GM12878 (cell line): ENCODE data around the gene DLX3. TPM values are rescaled to one million over a fixed set of nuclear protein-coding genes. Genes with fewer than 3 reads are reported as not detected.

Experiments used
- ATAC-seq: fragments of 200-7000 bp; cut with Tn5 transposase; 3 replicates; pipeline ENCODE4 v1.9.1; 2020; ENCODE audit warnings: mild to moderate bottlenecking, moderate library complexity
- BruUV-seq: library from RNA; stranded (reverse); fragments of 400-500 nt; replicated peaks from 2 replicates; lab custom pipeline; 2021; lab: Mats Ljungman, UMichigan
- CTCF ChIA-PET: fragments of 300-600 bp; sonication (Branson Sonifier 250); formaldehyde crosslinking; extraction: SDS; loops from one replicate; lab custom pipeline; 2021; ENCODE audit warnings: inconsistent platforms; lab: Yijun Ruan, JAX
- POLR2A ChIA-PET: fragments of 350-600 bp; formaldehyde crosslinking; extraction: SDS; loops from one replicate; lab custom pipeline; 2021; ENCODE audit warnings: inconsistent platforms; lab: Charles Lee
- RAD21 ChIA-PET: fragments of 300-600 bp; sonication (Branson Sonifier 250); formaldehyde crosslinking; loops from one replicate; lab custom pipeline; 2023; ENCODE audit warnings: antibody characterized with exemption; ENCODE audit not compliant: unreplicated experiment; lab: Charles Lee
- SMC1A ChIA-PET: fragments of 300-600 bp; sonication (Branson Sonifier 250); formaldehyde crosslinking; loops from one replicate; lab custom pipeline; 2023; ENCODE audit not compliant: unreplicated experiment, uncharacterized antibody; lab: Charles Lee
- DNase-seq: peaks from one replicate; pipeline ENCODE4 v3.0.0-alpha.2; 2011; ENCODE audit warnings: low read depth, low spot score
- FAIRE-seq: peaks from 3 replicates; lab custom pipeline; 2011; peaks lifted over from hg19 to GRCh38; lab: Jason Lieb, UNC
- H2AFZ ChIP-seq: 2 replicates; pipeline ENCODE4 v1.6.0; 2011; ENCODE audit warnings: low read depth, low read length, control low read depth; ENCODE audit not compliant: control insufficient read depth
- H3K27ac ChIP-seq: 2 replicates; pipeline ENCODE4 v1.5.1; 2011; ENCODE audit warnings: control low read depth; ENCODE audit not compliant: control insufficient read depth, insufficient read depth
- H3K27me3 ChIP-seq, 2 experiments: replicated peaks in 1 of 2; 2 replicates each; pipeline versions ENCODE4 v1.6.0 to v1.6.1; 2011; ENCODE audit warnings: low read length in 1 of 2; ENCODE audit not compliant: control insufficient read depth in 2 of 2, insufficient read depth in 2 of 2
- H3K36me3 ChIP-seq, 2 experiments: 2 replicates each; pipeline ENCODE4 v1.5.1; 2011; ENCODE audit warnings: low read length in 1 of 2; ENCODE audit not compliant: control insufficient read depth in 2 of 2, insufficient read depth in 2 of 2
- H3K4me1 ChIP-seq: 2 replicates; pipeline ENCODE4 v1.6.1; 2011; ENCODE audit warnings: mild to moderate bottlenecking, low read length, moderate library complexity, mixed read lengths; ENCODE audit not compliant: control insufficient read depth, insufficient read depth
- H3K4me2 ChIP-seq: 2 replicates; pipeline ENCODE4 v1.6.0; 2011; ENCODE audit warnings: control low read depth; ENCODE audit not compliant: control insufficient read depth, insufficient read depth
- H3K4me3 ChIP-seq: fragments of 200-600 bp; sonication (generic); 2 replicates; pipeline ENCODE4 v1.5.1; 2016
- H3K79me2 ChIP-seq: 2 replicates; pipeline ENCODE4 v1.6.0; 2011; ENCODE audit warnings: low read length; ENCODE audit not compliant: control insufficient read depth, insufficient read depth
- H3K9ac ChIP-seq: 2 replicates; pipeline ENCODE4 v1.8.0; 2011; ENCODE audit warnings: low read length, control low read depth, mixed read lengths; ENCODE audit not compliant: control insufficient read depth, insufficient read depth
- H3K9me3 ChIP-seq: replicated peaks from 3 replicates; pipeline ENCODE4 v1.5.1; 2011; ENCODE audit warnings: mild to moderate bottlenecking, low read length; ENCODE audit not compliant: control insufficient read depth, insufficient read depth
- H4K20me1 ChIP-seq: 2 replicates; pipeline ENCODE4 v1.6.0; 2011; ENCODE audit not compliant: control insufficient read depth, insufficient read depth
- ATF3 ChIP-seq: IDR thresholded peaks from 2 replicates; pipeline ENCODE4 v1.6.1; 2011; ENCODE audit warnings: low read depth, mild to moderate bottlenecking, low read length, moderate library complexity, borderline replicate concordance; ENCODE audit errors: extremely low read depth
- CREB1 ChIP-seq: IDR thresholded peaks from 2 replicates; pipeline ENCODE4 v1.6.1; 2012; ENCODE audit warnings: low read depth, mild to moderate bottlenecking, inconsistent platforms
- EZH2 ChIP-seq: IDR thresholded peaks from 2 replicates; pipeline ENCODE4 v1.6.1; 2012; ENCODE audit warnings: low read depth, mild to moderate bottlenecking, control low read depth, inconsistent platforms, low read length, borderline replicate concordance; ENCODE audit not compliant: control insufficient read depth
- IKZF1 ChIP-seq: fragments of 450-650 bp; conservative IDR thresholded peaks from 2 replicates; pipeline ENCODE4 v1.6.1; 2017; ENCODE audit warnings: antibody characterized with exemption, mild to moderate bottlenecking
- IRF3 ChIP-seq: fragments of 450-650 bp; IDR thresholded peaks from 2 replicates; pipeline ENCODE4 v1.6.1; 2014; ENCODE audit warnings: mild to moderate bottlenecking
- MTA2 ChIP-seq: fragments of 450-650 bp; IDR thresholded peaks from 2 replicates; pipeline ENCODE4 v1.6.1; 2016; ENCODE audit warnings: low read depth, mild to moderate bottlenecking, moderate library complexity
- NKRF ChIP-seq: fragments of 450-650 bp; conservative IDR thresholded peaks from 2 replicates; pipeline ENCODE4 v1.6.1; 2017; ENCODE audit warnings: mild to moderate bottlenecking, moderate library complexity
- POLR2A ChIP-seq: IDR thresholded peaks from 2 replicates; pipeline ENCODE4 v1.6.1; 2011; ENCODE audit warnings: low read depth, mild to moderate bottlenecking, low read length
- POLR2AphosphoS5 ChIP-seq: IDR thresholded peaks from 2 replicates; pipeline ENCODE4 v1.6.1; 2011; ENCODE audit warnings: mild to moderate bottlenecking, low read length, inconsistent platforms
- SP1 ChIP-seq: IDR thresholded peaks from one replicate; pipeline ENCODE4 v1.6.1; 2011; ENCODE audit warnings: low read depth, low read length
- STAT3 ChIP-seq: IDR thresholded peaks from 2 replicates; pipeline ENCODE4 v1.6.1; 2011; ENCODE audit warnings: low read depth, low read length, improper control_type of control experiment
- TAF1 ChIP-seq: IDR thresholded peaks from 2 replicates; pipeline ENCODE4 v1.6.1; 2011; ENCODE audit warnings: mild to moderate bottlenecking, low read depth, low read length, borderline replicate concordance
- TCF12 ChIP-seq: IDR thresholded peaks from 2 replicates; pipeline ENCODE4 v1.6.1; 2011; ENCODE audit warnings: low read depth, mild to moderate bottlenecking, low read length
- ZNF24 ChIP-seq: fragments of 450-650 bp; IDR thresholded peaks from 2 replicates; pipeline ENCODE4 v1.6.1; 2017; ENCODE audit warnings: antibody characterized with exemption, mild to moderate bottlenecking
- WGBS: methylation state at CpG from one replicate; pipeline ENCODE4 v1.1.6; 2016; ENCODE audit warnings: low lambda C conversion rate; ENCODE audit not compliant: insufficient replicate concordance, insufficient coverage; ENCODE audit errors: missing lambda C conversion rate; 5-methylcytosine and 5-hydroxymethylcytosine counted together
- in situ Hi-C: fragments of 300-500 bp; cut with MboI; formaldehyde crosslinking; loops from 9 replicates; pipeline ENCODE4 v1.14.3; 2018; ENCODE audit warnings: mixed read lengths
- intact Hi-C: fragments of 100-400 bp; cut with micrococcal nuclease; formaldehyde crosslinking; loops from one replicate; pipeline ENCODE4 v1.14.2; 2022; ENCODE audit not compliant: unreplicated experiment
- polyA plus RNA-seq, 11 experiments: library from polyadenylated mRNA; depleted of rRNA in 4 of 11; unstranded in 6 of 11; stranded (reverse) in 5 of 11; fragments of >200 nt; fragmentation: Nextera tagmentation in 4 of 11; fragmentation: Illumina TruSeq in 1 of 11; extraction: Ambion mirVana in 4 of 11; extraction: Trizol in 1 of 11; gene quantifications; 1 replicate in 1 of 11; 2 replicates in 10 of 11; pipeline versions ENCODE4 v1.2.1 to v1.2.3, GENCODE V29; 2011 to 2016; ENCODE audit warnings: inconsistent platforms in 2 of 11, missing spikeins in 2 of 11, low read depth in 1 of 11
- total RNA-seq, 4 experiments: library from RNA; depleted of rRNA in 3 of 4; stranded (reverse); fragments of >200 nt in 3 of 4; fragmentation: Illumina TruSeq in 1 of 4; extraction: Trizol in 1 of 4; gene quantifications; 2 replicates each; pipeline versions ENCODE4 v1.2.1 to v1.2.3, GENCODE V29; 2013 to 2021

DLX3 gene
- total and polyA plus RNA-seq, 10 of the 15 experiments (the other 5 are each of a cell fraction or from before 2014, with no cell fraction given): not detected

- TF ChIP-seq ATF3 (no peak), POLR2AphosphoS5 (no peak)
Observed at GRCh38 chr17:49964303-49964768, 30.7 kb downstream of the DLX3 start (continued).

GRCh38 chr17:49963626-49964302 is 31.3 kb downstream of the DLX3 start:
- TF ChIP-seq NKRF (no peak), IRF3 (no peak), TAF1 (no peak), STAT3 (no peak), CREB1 (no peak), SP1 (no peak), ZNF24 (no peak), TCF12 (no peak), EZH2 (no peak), MTA2 (no peak), POLR2A (no peak), IKZF1 (no peak)
- TF ChIP-seq, all 136 proteins: peak for 0
- no peaks in the 10 kb centered on the region for H3K9me3 ChIP-seq
- no peaks in the 10 kb centered on the region for H4K20me1 ChIP-seq
- ChIA-PET RAD21 (no interaction called here), SMC1A (no interaction called here), POLR2A (no interaction called here), CTCF (no interaction called here)
- ATAC-seq: no peak
- H2AFZ ChIP-seq: no peak overlapping the region
- H3K79me2 ChIP-seq: no peaks in the 10 kb centered on the region
- no peaks in the 10 kb centered on the region; the same call in 1 of the 2 replicates for H3K4me1 ChIP-seq
- in situ Hi-C loops (no loop called here), intact Hi-C loops (no loop called here)
- no peak for DNase-seq
- peaks cover 7 to 19% of the 10 kb centered on the region in 2 experiments for H3K27me3 ChIP-seq
- no peak overlapping the region for H3K27ac ChIP-seq
- BruUV-seq: no TSS peak
- H3K9ac ChIP-seq: no peak overlapping the region
- no peaks in the 10 kb centered on the region for H3K36me3 ChIP-seq
- WGBS: 34% methylated on average over 47 of the region's 52 CpGs
- H3K4me3 ChIP-seq: no peak overlapping the region
- no peak overlapping the region for H3K4me2 ChIP-seq
- FAIRE-seq: no peak
